GM18511 (cell line): ENCODE measurements around the gene TMPRSS11E.
"Not testable (repeated sequence)": the region's sequence is repeated elsewhere in the genome, so short reads cannot be mapped to it uniquely, and the experiment has no call there.

ENCODE experiments used
- ATAC-seq: cut with Tn5 transposase; IDR thresholded peaks from one replicate; pipeline ENCODE4 v1.9.1; 2021; ENCODE audit warnings: mild to moderate bottlenecking, moderate library complexity; ENCODE audit not compliant: unreplicated experiment

The TMPRSS11E gene

DNA sequence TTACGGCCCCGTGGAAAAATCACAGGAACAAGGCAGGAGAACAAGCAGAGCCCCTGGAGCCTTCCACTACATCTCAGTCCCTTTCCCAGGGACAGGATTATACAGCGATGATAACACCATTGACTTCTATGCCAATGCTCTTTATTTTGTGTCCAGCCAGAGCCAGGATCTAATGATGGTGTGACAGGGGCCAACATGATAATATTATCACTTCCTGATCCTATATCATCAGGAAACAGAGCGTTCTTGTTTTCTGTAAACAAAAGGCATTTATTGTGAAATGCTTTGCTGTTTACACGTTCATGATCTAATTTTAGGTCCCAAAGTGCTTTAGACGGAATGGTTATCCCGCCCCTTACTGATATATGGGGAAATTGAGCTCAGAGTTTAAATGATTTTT, 12.8 kb downstream of the TMPRSS11E start:
- ATAC-seq: no peak

GRCh38 chr4:68461790-68462189, 14.5 kb downstream of the TMPRSS11E start:
- ATAC-seq: no peak

- no peak for ATAC-seq
Measured at GRCh38 chr4:68462691-68463090, 15.4 kb downstream of the TMPRSS11E start.

DNA sequence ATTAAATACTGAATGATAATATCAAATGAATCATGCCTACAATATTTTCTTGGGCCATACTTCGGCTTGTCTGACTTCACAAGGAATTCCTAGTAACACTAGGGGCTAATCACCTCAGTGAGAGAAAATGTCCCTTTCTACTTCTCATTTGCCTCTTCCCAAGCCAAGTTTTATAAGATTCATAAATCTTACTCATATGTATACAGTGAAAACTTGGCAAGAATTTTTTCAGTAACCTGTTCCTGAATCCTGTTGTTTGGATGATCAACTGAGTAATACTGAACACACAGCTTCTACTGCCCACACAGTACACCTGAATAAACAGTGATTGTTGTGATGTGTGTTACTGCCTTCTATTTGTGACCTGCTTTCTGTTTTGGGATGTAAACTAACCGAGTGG, 16.5 kb downstream of the TMPRSS11E start:
- ATAC-seq: no peak

DNA sequence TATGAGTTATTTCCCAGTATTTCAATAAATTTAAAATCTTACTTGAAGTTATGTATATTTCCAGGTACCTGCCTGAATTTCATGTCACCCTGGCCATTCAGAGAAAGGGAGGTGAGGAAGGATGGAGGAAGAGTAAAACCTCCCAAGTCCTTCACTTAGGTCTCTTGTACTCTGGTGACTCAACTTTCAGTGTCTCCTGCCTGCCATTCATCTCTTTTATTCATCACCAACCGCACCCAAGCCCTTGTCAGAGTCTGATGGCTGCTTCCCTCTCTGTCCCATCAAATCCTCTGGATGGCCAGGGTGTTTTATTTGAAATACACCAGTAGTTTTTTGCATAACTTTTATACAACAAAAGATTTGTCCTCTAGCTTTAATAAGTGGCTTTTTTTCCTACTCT, 17.8 kb downstream of the TMPRSS11E start:
- no peak for ATAC-seq

GRCh38 chr4:68466185-68466584, 18.9 kb downstream of the TMPRSS11E start:
- no peak for ATAC-seq

DNA sequence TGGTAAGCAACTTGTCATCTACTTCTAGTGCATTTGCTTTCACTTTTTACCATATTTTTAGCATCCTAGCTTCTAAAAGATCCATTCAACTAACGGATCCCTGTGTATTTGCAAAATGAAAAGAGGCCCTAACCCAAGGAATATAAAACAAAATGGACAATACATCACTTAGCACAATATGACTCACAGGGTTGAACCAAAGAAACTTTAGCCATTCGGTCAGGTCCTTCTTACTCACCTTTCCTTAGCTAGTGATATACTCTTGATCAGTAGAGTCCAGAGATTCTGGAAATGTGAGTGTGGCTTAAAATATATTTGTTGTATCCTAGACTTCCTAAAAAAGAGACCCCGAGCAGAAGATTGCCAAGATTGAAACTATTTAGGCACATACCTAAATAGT, 19.5 kb downstream of the TMPRSS11E start:
- no peak for ATAC-seq

DNA sequence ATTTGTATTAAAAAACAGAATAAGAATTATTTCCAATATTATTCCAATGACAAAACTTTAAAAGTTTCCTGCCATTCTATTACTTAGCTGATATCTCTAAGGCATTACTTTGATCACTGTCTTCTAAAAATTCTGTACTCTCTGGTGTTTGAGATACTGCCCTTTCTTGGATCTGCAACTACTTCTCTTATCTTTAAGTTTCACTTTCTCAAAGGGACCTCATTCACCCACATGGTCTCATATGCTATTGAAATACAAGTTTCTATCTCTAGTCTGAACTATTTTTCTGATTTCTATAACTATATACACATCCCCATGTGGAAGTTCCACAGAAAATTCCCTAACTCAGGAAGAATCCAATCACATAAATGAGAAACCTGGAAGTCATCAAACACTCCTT, 22.2 kb downstream of the TMPRSS11E start:
- peak; percentile 75 for ATAC-seq

DNA sequence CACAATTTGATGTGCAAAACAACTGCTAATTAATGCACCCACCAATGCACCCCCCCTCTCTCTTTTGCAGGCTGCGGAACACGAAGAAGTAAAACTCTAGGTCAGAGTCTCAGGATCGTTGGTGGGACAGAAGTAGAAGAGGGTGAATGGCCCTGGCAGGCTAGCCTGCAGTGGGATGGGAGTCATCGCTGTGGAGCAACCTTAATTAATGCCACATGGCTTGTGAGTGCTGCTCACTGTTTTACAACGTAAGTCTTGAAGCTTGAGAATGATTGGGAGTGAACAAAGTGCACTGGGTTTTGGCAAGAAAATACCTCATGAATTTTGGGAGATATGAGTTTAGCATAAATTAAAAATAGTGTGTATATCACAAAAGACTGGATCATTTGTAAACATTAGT, 28.9 kb downstream of the TMPRSS11E start:
- no peak for ATAC-seq

DNA sequence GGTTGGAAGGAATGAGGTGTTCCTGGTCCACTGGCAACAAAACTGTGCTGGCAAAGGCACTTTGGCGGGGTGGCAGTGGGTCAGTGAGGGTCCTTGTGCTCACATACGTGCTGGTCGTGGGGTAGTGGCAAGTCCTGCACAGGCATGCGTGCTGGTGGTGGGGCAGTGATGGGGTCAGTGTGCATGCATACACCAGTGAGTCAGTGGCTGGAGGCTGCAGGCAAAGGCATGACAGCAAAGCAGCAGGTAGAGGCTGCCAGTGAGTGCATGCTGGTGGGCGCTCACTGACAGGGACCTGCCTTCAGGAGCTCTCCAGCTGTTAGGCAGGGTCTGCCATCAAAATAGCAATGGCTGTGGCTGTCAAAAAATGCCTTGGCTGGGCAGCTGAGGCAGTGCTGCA, 42.1 kb downstream of the TMPRSS11E start:
- ATAC-seq: no peak

DNA sequence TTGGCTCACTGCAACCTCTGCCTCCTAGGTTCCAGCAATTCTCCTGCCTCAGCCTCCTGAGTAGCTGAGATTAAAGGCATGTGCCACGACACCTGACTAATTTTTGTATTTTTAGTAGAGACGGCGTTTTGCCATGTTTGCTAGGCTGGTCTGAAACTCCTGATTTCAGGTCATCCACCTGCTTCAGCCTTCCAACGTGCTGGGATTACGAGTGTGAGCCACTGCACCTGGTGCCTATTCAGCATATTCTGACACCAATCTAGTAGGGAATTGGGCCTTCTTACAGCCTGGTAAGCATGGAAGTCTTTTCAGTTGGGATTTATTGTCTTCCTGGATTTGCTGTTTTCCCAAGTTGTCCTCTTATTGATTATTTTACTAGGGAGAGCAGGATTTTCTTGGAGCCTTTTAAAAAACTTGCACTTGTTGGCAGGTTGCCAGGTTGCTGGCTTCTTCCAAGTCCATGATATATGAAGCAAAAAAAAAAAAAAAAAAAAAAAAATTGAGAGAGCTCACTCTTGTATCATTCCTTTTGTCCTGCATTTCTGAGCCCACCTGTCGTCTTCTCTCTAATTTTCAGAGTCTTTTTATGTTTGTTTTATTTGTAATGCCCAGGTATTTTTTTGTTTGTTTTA, 43.7 kb downstream of the TMPRSS11E start:
- ATAC-seq: no peak

- ATAC-seq: peak; percentile 40
Measured at GRCh38 chr4:68494688-68495087, 47.4 kb downstream of the TMPRSS11E start.

- peak; percentile 87 for ATAC-seq
Measured at GRCh38 chr4:68498413-68499007, 51.2 kb downstream of the TMPRSS11E start.

- ATAC-seq: no peak
Measured at GRCh38 chr4:68499021-68499420, 51.8 kb downstream of the TMPRSS11E start.

GRCh38 chr4:68503462-68503861, 56.2 kb downstream of the TMPRSS11E start:
- not testable (repeated sequence) for ATAC-seq

- not testable (repeated sequence) for ATAC-seq
Measured at GRCh38 chr4:68504836-68505235, 57.6 kb downstream of the TMPRSS11E start.

- ATAC-seq: peak; percentile 81
Measured at GRCh38 chr4:68505452-68505851, 58.2 kb downstream of the TMPRSS11E start.

DNA sequence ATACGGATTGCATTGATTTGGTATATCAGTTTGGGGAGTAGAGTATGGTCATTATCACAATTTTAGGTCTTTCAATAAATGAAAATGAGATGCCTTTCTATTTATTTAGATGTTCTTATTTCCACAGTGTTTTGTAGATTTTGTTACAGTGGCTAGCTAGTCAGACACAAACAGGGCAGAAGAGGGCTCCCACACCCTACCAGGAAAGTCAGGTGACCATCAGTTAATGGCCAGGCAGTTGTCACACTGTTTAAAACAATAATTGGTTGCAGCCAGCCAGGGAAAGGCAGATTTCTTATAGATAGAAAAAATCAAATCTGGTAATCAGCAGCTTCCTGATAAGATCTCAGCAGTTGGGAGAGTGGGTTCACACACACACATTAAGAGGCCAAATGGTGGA, 71.6 kb downstream of the TMPRSS11E start:
- ATAC-seq: no peak

DNA sequence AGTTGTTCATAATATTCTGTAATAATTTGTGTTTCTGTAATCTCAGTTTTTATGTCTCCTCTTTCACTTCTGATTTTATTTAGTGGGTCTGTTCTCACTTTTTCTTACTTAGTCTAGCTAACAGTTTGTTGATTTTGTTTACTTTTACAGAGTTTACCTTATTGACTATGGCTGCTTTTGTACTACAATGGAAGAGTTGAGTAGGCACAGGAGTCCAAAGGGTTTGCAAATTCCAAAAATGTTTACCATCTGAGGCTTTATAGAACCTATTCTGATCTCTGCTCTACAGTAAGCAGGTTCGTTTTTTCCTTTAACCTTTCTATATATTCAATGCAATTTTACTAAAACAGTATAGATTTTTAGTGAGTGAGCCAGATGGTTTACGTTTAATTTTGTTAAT, 73.7 kb downstream of the TMPRSS11E start:
- ATAC-seq: no peak

- ATAC-seq: not testable (repeated sequence)
Measured at GRCh38 chr4:68522232-68522631, 75.0 kb downstream of the TMPRSS11E start.

DNA sequence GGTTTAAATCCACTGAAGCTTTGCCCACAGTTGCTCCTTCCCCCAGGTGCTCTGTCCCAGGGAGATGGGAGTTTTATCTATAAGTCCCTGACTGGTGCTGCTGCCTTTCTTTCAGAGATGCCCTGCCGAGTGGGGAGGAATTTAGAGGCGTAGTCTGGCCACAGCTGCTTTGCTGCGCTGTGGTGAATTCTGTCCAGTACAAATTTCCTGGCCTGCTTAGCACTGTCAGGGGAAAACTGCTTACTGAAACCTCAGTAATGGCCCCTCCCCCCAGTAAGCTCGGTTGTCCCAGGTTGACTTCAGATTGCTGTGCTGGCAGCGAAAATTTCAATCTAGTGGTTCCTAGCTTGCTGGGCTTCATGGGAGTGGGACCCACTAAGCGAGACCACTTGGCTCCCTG, 88.7 kb downstream of the TMPRSS11E start:
- no peak for ATAC-seq

DNA sequence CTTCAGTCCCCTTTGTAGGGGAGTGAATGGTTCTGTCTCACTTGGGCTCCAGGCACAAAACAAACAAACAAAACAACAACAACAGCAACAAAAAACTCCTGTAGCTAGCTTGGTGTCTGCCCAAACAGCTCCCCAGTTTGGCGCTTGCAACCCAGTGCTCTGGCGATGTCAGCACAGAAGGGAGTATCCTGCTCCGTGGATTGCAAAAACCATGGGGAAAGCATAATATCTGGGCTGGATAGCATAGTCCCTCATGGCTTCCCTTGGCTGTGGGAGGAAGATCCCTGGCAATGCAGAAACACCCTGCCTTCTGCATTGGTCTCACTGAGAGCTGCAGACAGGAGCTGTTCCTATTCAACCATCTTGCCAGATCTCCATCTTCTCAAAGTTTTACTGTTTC, 89.1 kb downstream of the TMPRSS11E start:
- no peak for ATAC-seq

GRCh38 chr4:68542742-68543141, 95.5 kb downstream of the TMPRSS11E start:
- ATAC-seq: not testable (repeated sequence)
